Loucy (cell line): ENCODE measurements around the gene ZBED4.

Experiments
- EZH2phosphoT487 ChIP-seq: fragments of 200-600 bp; IDR thresholded peaks from 2 replicates; pipeline ENCODE4 v1.6.1; 2018; ENCODE audit warnings: antibody characterized with exemption, mild to moderate bottlenecking, moderate library complexity, borderline replicate concordance
- TF ChIP-seq, protein P1 (sequence below): fragments of 200-600 bp; sonication (generic); conservative IDR thresholded peaks from 2 replicates; pipeline ENCODE4 v1.5.1; 2014; ENCODE audit warnings: mild to moderate bottlenecking, antibody characterized with exemption, low read length

DNA sequence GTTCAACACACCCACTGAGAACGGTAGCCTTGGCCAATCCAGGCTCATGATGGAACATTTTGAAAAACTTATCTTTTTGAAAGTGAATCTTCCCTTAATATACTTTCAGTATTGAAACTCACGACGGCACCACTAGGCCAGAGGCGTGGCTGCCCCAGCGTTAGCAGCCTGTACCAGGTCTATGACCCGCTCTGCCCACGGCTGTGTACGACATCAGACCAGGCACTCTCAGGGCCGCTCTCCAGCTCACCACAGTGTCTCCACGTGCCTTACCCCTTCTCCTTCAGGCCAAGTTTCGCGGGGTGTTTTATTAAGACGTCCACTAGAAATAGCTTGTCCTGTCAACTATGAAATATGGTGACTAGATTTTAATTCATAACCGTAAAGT lies 33.4 kb downstream of the ZBED4 start:
- TF ChIP-seq, protein P1, sequence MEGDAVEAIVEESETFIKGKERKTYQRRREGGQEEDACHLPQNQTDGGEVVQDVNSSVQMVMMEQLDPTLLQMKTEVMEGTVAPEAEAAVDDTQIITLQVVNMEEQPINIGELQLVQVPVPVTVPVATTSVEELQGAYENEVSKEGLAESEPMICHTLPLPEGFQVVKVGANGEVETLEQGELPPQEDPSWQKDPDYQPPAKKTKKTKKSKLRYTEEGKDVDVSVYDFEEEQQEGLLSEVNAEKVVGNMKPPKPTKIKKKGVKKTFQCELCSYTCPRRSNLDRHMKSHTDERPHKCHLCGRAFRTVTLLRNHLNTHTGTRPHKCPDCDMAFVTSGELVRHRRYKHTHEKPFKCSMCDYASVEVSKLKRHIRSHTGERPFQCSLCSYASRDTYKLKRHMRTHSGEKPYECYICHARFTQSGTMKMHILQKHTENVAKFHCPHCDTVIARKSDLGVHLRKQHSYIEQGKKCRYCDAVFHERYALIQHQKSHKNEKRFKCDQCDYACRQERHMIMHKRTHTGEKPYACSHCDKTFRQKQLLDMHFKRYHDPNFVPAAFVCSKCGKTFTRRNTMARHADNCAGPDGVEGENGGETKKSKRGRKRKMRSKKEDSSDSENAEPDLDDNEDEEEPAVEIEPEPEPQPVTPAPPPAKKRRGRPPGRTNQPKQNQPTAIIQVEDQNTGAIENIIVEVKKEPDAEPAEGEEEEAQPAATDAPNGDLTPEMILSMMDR: no peak
- TF ChIP-seq EZH2phosphoT487: no peak
